Muscle layer of duodenum (tissue), 2 donors: Measurements from ENCODE around the gene SLC26A6.
A peak's percentile ranks its signal among the peaks of the same experiment; 100 is the strongest.

Source experiments
- H3K27ac ChIP-seq: one replicate; pipeline ENCODE4 v1.7.0; 2013; ENCODE audit warnings: mild to moderate bottlenecking, low read length
- H3K27me3 ChIP-seq: one replicate; pipeline ENCODE4 v1.7.0; 2013; ENCODE audit warnings: low read depth, mild to moderate bottlenecking, control low read depth, low read length
- H3K36me3 ChIP-seq, 2 donors: one replicate each; pipeline ENCODE4 v1.7.0; 2013; ENCODE audit warnings: low read length in 2 of 2, control low read depth in 1 of 2, mild to moderate bottlenecking in 1 of 2; ENCODE audit not compliant: insufficient read depth in 2 of 2, control insufficient read depth in 1 of 2
- H3K4me1 ChIP-seq, 2 donors: one replicate each; pipeline ENCODE4 v1.7.0; 2013; ENCODE audit warnings: low read length in 2 of 2, mild to moderate bottlenecking in 2 of 2, control low read depth in 1 of 2, moderate library complexity in 1 of 2; ENCODE audit not compliant: insufficient read depth in 2 of 2, control insufficient read depth in 1 of 2
- H3K4me3 ChIP-seq, 2 donors: one replicate each; pipeline ENCODE4 v1.7.0; 2013; ENCODE audit warnings: low read length in 2 of 2, low read depth in 1 of 2, mild to moderate bottlenecking in 1 of 2
- H3K9me3 ChIP-seq, 2 donors: one replicate each; pipeline ENCODE4 v1.7.0; 2013; ENCODE audit warnings: low read length in 2 of 2, control low read depth in 1 of 2, mild to moderate bottlenecking in 1 of 2; ENCODE audit not compliant: control insufficient read depth in 1 of 2
- donor health status: healthy.

Gene SLC26A6

GRCh38 chr3:48635222-48636021 lies at the start of gene SLC26A6:
TSS of gene SLC26A6 (minus strand) at chr3:48635461. CDS start at chr3:48635393, 68 bp downstream.
- Histone ChIP-seq H3K9me3 (no peaks in the 10 kb centered on the region), H3K4me1 (peaks cover 4 to 23% of the 10 kb centered on the region in 2 donors), H3K27me3 (no peaks in the 10 kb centered on the region), H3K27ac (peak within 1 kb of the TSS; percentile 51), H3K4me3 (peak within 1 kb of the TSS; percentile 78 to 95), H3K36me3 (peaks cover 3 to 27% of the 10 kb centered on the region in 2 donors)

DNA sequence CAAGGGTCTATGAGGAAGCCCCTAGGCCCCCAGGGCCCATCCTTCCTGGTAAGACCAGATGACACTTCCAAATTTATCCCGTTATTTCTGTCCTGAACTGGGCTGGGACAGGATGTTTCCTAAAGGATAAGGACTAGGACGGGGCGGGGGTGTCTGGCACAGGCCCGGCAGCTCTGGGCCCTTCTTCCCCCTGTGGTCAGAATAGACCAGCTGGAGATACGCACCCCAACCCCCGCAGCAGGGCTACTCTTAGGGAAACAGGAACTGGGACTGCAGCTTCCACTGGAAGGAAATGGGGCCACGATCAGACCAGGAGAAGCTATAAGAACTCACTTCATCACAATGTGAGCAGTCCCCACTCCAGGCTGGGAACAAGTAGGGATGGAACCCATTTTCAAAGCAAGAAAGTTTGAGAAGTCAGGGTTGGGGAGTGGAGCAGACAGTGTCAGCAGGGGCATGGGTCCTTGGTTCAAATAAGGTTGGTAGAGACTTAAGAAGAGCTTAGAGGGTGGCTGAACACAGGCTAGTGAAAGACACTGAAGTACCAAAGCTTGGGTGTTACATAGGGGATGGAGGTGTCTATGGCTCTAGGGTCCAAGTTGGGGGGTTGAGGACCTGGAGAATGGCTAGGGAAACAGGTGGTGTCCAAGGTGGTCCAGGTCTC lies 49.4 kb upstream of the SLC26A6 start:
- no peaks in the 10 kb centered on the region for H3K27me3 ChIP-seq
- no peaks in the 10 kb centered on the region for H3K9me3 ChIP-seq
- peak overlapping the region; percentile 64 to 73 for H3K4me3 ChIP-seq
- H3K4me1 ChIP-seq = peaks cover 3 to 40% of the 10 kb centered on the region in 2 donors
- H3K27ac ChIP-seq = peak overlapping the region; percentile 49
- peaks cover 35 to 56% of the 10 kb centered on the region in 2 donors for H3K36me3 ChIP-seq

DNA sequence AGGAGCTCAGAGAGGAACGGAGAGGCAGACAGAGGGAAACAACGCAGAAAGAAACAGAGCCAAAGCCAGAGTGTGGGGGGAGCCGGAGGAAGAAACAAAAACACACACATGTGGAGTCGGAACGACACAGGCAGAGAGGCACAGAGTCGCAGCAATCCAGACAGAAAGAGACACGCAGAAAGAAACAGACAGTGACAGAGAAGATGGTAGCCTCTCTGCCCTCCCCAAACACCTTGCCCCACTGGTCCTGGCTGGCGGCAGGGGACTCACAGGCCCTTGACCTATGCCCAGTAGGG lies 48.7 kb upstream of the SLC26A6 start:
- Histone ChIP-seq H3K27me3 (no peaks in the 10 kb centered on the region), H3K4me1 (peaks cover 3 to 40% of the 10 kb centered on the region in 2 donors), H3K9me3 (no peaks in the 10 kb centered on the region), H3K36me3 (peaks cover 38 to 56% of the 10 kb centered on the region in 2 donors), H3K4me3 (peak overlapping the region; percentile 64 to 73), H3K27ac (peak overlapping the region; percentile 39)

GRCh38 chr3:48682786-48683185 lies 47.5 kb upstream of the SLC26A6 start:
- Histone ChIP-seq H3K4me1 (peaks cover 3 to 37% of the 10 kb centered on the region in 2 donors), H3K9me3 (no peaks in the 10 kb centered on the region), H3K36me3 (peaks cover 36 to 56% of the 10 kb centered on the region in 2 donors), H3K27me3 (no peaks in the 10 kb centered on the region), H3K27ac (no peak overlapping the region), H3K4me3 (no peak overlapping the region)

- Histone ChIP-seq H3K36me3 (peaks cover 30 to 54% of the 10 kb centered on the region in 2 donors), H3K27ac (no peak overlapping the region), H3K4me3 (no peak overlapping the region), H3K4me1 (peaks cover 3 to 30% of the 10 kb centered on the region in 2 donors), H3K9me3 (no peaks in the 10 kb centered on the region), H3K27me3 (no peaks in the 10 kb centered on the region)
Measured at GRCh38 chr3:48681974-48682610, 46.8 kb upstream of the SLC26A6 start.

DNA sequence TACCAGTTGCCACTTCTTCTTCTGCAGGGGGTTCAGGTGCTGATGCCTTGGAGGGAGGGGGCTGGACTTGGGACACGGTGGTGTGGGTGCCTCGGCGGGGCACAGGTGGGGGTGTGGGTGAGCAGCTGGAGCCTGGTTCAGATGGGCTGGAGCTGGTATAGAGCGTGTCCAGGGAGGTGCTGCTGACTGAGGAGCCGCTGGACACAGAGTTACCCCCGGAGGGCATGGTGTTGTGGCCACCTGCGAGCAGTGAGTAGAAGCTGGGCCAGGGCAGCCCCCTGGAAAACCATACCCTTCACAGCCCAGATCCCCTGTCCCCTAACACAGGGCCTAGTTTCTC lies 46.2 kb upstream of the SLC26A6 start:
- H3K9me3 ChIP-seq = no peaks in the 10 kb centered on the region
- peaks cover 3 to 25% of the 10 kb centered on the region in 2 donors for H3K4me1 ChIP-seq
- no peaks in the 10 kb centered on the region for H3K27me3 ChIP-seq
- H3K36me3 ChIP-seq = peaks cover 29 to 53% of the 10 kb centered on the region in 2 donors
- H3K4me3 ChIP-seq = no peak overlapping the region
- H3K27ac ChIP-seq = no peak overlapping the region

GRCh38 chr3:48680811-48681540 lies 45.7 kb upstream of the SLC26A6 start:
- Histone ChIP-seq H3K4me1 (peaks cover 3 to 20% of the 10 kb centered on the region in 2 donors), H3K36me3 (peaks cover 29 to 56% of the 10 kb centered on the region in 2 donors), H3K4me3 (no peak overlapping the region), H3K9me3 (no peaks in the 10 kb centered on the region), H3K27me3 (no peaks in the 10 kb centered on the region), H3K27ac (no peak overlapping the region)

GRCh38 chr3:48679411-48680391 lies 44.4 kb upstream of the SLC26A6 start:
- H3K9me3 ChIP-seq = no peaks in the 10 kb centered on the region
- no peak overlapping the region for H3K4me3 ChIP-seq
- no peak overlapping the region for H3K27ac ChIP-seq
- no peaks in the 10 kb centered on the region for H3K27me3 ChIP-seq
- peaks cover 29 to 61% of the 10 kb centered on the region in 2 donors for H3K36me3 ChIP-seq
- peaks cover 1 to 17% of the 10 kb centered on the region in 2 donors for H3K4me1 ChIP-seq

- H3K9me3 ChIP-seq = no peaks in the 10 kb centered on the region
- H3K4me3 ChIP-seq = no peak overlapping the region
- H3K27ac ChIP-seq = no peak overlapping the region
- H3K36me3 ChIP-seq = peaks cover 29 to 67% of the 10 kb centered on the region in 2 donors
- H3K4me1 ChIP-seq = peaks cover 0 to 8% of the 10 kb centered on the region in 2 donors
- no peaks in the 10 kb centered on the region for H3K27me3 ChIP-seq
Measured at GRCh38 chr3:48678566-48679380, 43.5 kb upstream of the SLC26A6 start.

DNA sequence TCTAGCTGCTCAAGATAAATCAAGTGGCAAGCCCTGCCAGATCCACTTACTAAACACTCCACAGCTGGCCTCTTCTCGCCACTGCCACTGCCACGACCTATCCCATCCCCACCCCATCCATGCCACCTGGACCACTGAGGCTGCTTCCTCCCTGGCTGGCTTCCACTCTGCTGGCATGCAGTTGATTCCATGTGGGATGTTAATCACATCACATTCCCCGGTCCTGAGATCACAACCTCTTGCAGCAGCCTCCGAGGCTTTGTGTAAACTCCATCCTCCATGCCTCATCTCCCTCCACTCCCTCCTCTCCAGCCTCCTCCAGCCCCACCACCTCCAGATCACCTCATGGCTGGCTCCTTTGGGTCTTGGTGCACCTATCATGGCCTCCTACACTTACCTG lies 42.8 kb upstream of the SLC26A6 start:
- Histone ChIP-seq H3K4me3 (no peak overlapping the region), H3K27me3 (no peaks in the 10 kb centered on the region), H3K4me1 (peaks cover 0 to under 1% of the 10 kb centered on the region in 2 donors), H3K36me3 (peaks cover 29 to 67% of the 10 kb centered on the region in 2 donors), H3K27ac (no peak overlapping the region), H3K9me3 (no peaks in the 10 kb centered on the region)
